HEK293 (cell line): Measurements from ENCODE around the gene FHL3.
A peak's percentile ranks its signal among the peaks of the same experiment; 100 is the strongest.

Experiments
- CTCF ChIA-PET: fragments of 350-600 bp; formaldehyde crosslinking; extraction: SDS; loops from one replicate; lab custom pipeline; 2021; ENCODE audit warnings: antibody characterized with exemption; lab: Yijun Ruan, JAX
- POLR2A ChIA-PET: fragments of 300-600 bp; formaldehyde crosslinking; extraction: SDS; loops from one replicate; lab custom pipeline; 2020; ENCODE audit warnings: antibody characterized with exemption, inconsistent platforms; lab: Yijun Ruan, JAX
- H3K27ac ChIP-seq: fragments of 200-500 bp; sonication (Bioruptor generic); 2 replicates; pipeline ENCODE4 v1.5.1; 2014; ENCODE audit warnings: low read depth, low read length, control low read depth, inconsistent platforms; ENCODE audit errors: extremely low read depth
- H3K36me3 ChIP-seq, 2 experiments: fragments of 200-500 bp in 1 of 2; sonication (Bioruptor generic) in 1 of 2; 1 replicate in 1 of 2; 2 replicates in 1 of 2; pipeline ENCODE4 v1.5.1; 2014 to 2017; ENCODE audit warnings: inconsistent platforms in 2 of 2, low read length in 2 of 2; ENCODE audit not compliant: control insufficient read depth in 2 of 2, insufficient read depth in 1 of 2
- H3K4me1 ChIP-seq: fragments of 200-500 bp; sonication (Bioruptor generic); 2 replicates; pipeline ENCODE4 v1.5.1; 2014; ENCODE audit warnings: mild to moderate bottlenecking, low read length, inconsistent platforms; ENCODE audit not compliant: control insufficient read depth, insufficient read depth
- H3K4me3 ChIP-seq: 2 replicates; pipeline ENCODE4 v1.5.1; 2011; ENCODE audit warnings: low read depth, mild to moderate bottlenecking, control low read depth, low read length, moderate library complexity
- H3K9me3 ChIP-seq: fragments of 200-500 bp; sonication (Bioruptor generic); 2 replicates; pipeline ENCODE4 v1.5.1; 2014; ENCODE audit warnings: low read depth, low read length, inconsistent platforms; ENCODE audit not compliant: control insufficient read depth, insufficient read depth
- BCL11B ChIP-seq: fragments of 450-650 bp; formaldehyde crosslinking; IDR thresholded peaks from 2 replicates; pipeline ENCODE4 v1.5.1; 2016; ENCODE audit warnings: low read depth, missing biosample characterization, missing genetic modification characterization
- GFI1B ChIP-seq: fragments of 450-650 bp; formaldehyde crosslinking; IDR thresholded peaks from 2 replicates; pipeline ENCODE4 v1.5.1; 2016; ENCODE audit warnings: missing biosample characterization, missing genetic modification characterization
- GLI2 ChIP-seq: fragments of 450-650 bp; formaldehyde crosslinking; IDR thresholded peaks from 2 replicates; pipeline ENCODE4; 2017; ENCODE audit warnings: missing biosample characterization, missing genetic modification characterization, low read depth, borderline replicate concordance
- KLF1 ChIP-seq: fragments of 450-650 bp; formaldehyde crosslinking; IDR thresholded peaks from 2 replicates; pipeline ENCODE4 v1.5.1; 2016; ENCODE audit warnings: missing biosample characterization, missing genetic modification characterization
- OVOL3 ChIP-seq: fragments of 450-650 bp; formaldehyde crosslinking; IDR thresholded peaks from 2 replicates; pipeline ENCODE4 v1.5.1; 2016; ENCODE audit warnings: missing biosample characterization, missing genetic modification characterization
- PRDM1 ChIP-seq: fragments of 450-650 bp; formaldehyde crosslinking; IDR thresholded peaks from 2 replicates; pipeline ENCODE4; 2016; ENCODE audit warnings: missing biosample characterization, missing genetic modification characterization
- SP7 ChIP-seq: fragments of 450-650 bp; formaldehyde crosslinking; IDR thresholded peaks from 2 replicates; pipeline ENCODE4 v1.5.1; 2016; ENCODE audit warnings: missing biosample characterization, missing genetic modification characterization
- ZIC2 ChIP-seq: fragments of 450-650 bp; formaldehyde crosslinking; IDR thresholded peaks from 2 replicates; pipeline ENCODE4 v1.5.1; 2016; ENCODE audit warnings: missing biosample characterization, missing genetic modification characterization
- ZNF114 ChIP-seq: fragments of 450-650 bp; formaldehyde crosslinking; IDR thresholded peaks from 2 replicates; pipeline ENCODE4 v1.5.0; 2017; ENCODE audit warnings: missing biosample characterization, missing genetic modification characterization
- ZNF214 ChIP-seq: fragments of 450-650 bp; formaldehyde crosslinking; IDR thresholded peaks from 2 replicates; pipeline ENCODE4 v1.5.1; 2017; ENCODE audit warnings: missing biosample characterization, mild to moderate bottlenecking, missing genetic modification characterization, borderline replicate concordance
- ZNF335 ChIP-seq: fragments of 450-650 bp; formaldehyde crosslinking; conservative IDR thresholded peaks from 2 replicates; pipeline ENCODE4 v1.5.1; 2016; ENCODE audit warnings: missing biosample characterization, missing genetic modification characterization
- ZNF354C ChIP-seq: fragments of 450-650 bp; formaldehyde crosslinking; IDR thresholded peaks from 2 replicates; pipeline ENCODE4 v1.5.1; 2016; ENCODE audit warnings: missing biosample characterization, missing genetic modification characterization, low read depth, borderline replicate concordance
- ZNF416 ChIP-seq: fragments of 450-650 bp; formaldehyde crosslinking; IDR thresholded peaks from 2 replicates; pipeline ENCODE4 v1.5.1; 2016; ENCODE audit warnings: missing biosample characterization, missing genetic modification characterization
- ZNF558 ChIP-seq: fragments of 450-650 bp; formaldehyde crosslinking; IDR thresholded peaks from 2 replicates; pipeline ENCODE4 v1.5.1; 2016; ENCODE audit warnings: missing biosample characterization, missing genetic modification characterization
- ZNF600 ChIP-seq: fragments of 450-650 bp; formaldehyde crosslinking; IDR thresholded peaks from 2 replicates; pipeline ENCODE4 v1.5.1; 2016; ENCODE audit warnings: missing biosample characterization, missing genetic modification characterization
- ZNF629 ChIP-seq: fragments of 450-650 bp; formaldehyde crosslinking; IDR thresholded peaks from 2 replicates; pipeline ENCODE4 v1.5.1; 2017; ENCODE audit warnings: missing biosample characterization, missing genetic modification characterization
- ZNF664 ChIP-seq: fragments of 450-650 bp; formaldehyde crosslinking; IDR thresholded peaks from 2 replicates; pipeline ENCODE4 v1.5.1; 2016; ENCODE audit warnings: missing biosample characterization, missing genetic modification characterization
- ZNF768 ChIP-seq: fragments of 450-650 bp; formaldehyde crosslinking; IDR thresholded peaks from 2 replicates; pipeline ENCODE4 v1.5.1; 2018; ENCODE audit warnings: missing biosample characterization, mild to moderate bottlenecking, missing genetic modification characterization
- ZSCAN23 ChIP-seq: fragments of 450-650 bp; formaldehyde crosslinking; IDR thresholded peaks from 2 replicates; pipeline ENCODE4 v1.5.1; 2016; ENCODE audit warnings: missing biosample characterization, missing genetic modification characterization
- TF ChIP-seq, protein P1 (sequence below): fragments of 450-650 bp; formaldehyde crosslinking; IDR thresholded peaks from 2 replicates; pipeline ENCODE4 v1.5.1; 2016; ENCODE audit warnings: missing biosample characterization, missing genetic modification characterization
- TF ChIP-seq, protein P2 (sequence below): fragments of 450-650 bp; formaldehyde crosslinking; IDR thresholded peaks from 2 replicates; pipeline ENCODE4 v1.5.1; 2017; ENCODE audit warnings: missing biosample characterization, missing genetic modification characterization
- TF ChIP-seq, protein P3 (sequence below): fragments of 450-650 bp; formaldehyde crosslinking; IDR thresholded peaks from 2 replicates; pipeline ENCODE4 v1.5.1; 2016; ENCODE audit warnings: missing biosample characterization, missing genetic modification characterization, low read depth
- TF ChIP-seq, protein P4 (sequence below): fragments of 450-650 bp; formaldehyde crosslinking; IDR thresholded peaks from 2 replicates; pipeline ENCODE4 v1.5.1; 2016; ENCODE audit warnings: missing biosample characterization, missing genetic modification characterization
- TF ChIP-seq, protein P5 (sequence below): sonication (generic); formaldehyde crosslinking; IDR thresholded peaks from 2 replicates; pipeline ENCODE4 v1.8.1; 2022; ENCODE audit warnings: mild to moderate bottlenecking, moderate library complexity, missing genetic modification reagents
- TF ChIP-seq, protein P6 (sequence below): fragments of 450-650 bp; formaldehyde crosslinking; IDR thresholded peaks from 2 replicates; pipeline ENCODE4 v1.5.1; 2017; ENCODE audit warnings: missing biosample characterization, missing genetic modification characterization

The FHL3 gene

DNA sequence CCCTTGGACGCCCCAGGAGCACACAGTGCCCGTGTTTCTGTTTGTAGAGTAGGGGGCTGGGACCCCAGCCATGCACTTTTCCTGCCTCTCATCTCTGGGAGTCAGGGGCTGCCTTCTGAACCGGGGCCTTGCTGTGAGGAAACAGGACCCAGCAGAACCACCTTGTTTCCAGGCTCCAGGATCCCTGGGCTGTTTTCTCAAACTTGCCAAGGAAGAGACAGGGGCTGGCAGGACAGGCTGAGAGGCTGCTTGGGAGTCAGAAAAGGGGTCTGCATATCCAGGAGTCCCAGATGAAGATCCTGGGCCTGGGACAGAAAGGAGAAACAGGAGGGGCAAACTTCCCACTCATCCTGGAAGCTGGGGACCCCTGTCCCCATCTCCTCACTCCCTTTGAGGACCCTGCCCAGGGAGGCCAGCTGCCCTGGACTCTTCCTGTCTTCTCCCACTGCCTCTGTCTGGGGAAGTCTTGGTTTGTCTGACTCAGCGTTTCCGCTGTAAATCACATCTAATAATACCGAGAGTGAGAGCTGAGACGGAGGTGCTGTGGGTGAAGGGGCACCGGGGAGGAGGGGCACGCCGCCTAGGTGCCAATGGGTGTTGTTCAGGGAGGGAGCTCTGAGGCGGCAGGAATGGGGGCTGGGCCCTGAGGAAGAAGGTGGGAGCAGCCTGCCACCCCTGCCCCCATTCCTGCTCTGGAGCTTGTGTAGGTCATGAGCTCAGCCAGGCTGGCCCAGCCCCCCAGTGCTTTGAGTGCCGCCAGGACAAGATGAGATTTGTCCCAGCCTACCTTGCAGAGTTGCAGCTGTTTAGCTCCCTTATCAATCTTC is 24.6 kb upstream of the FHL3 start:
- peaks cover 0 to 29% of the 10 kb centered on the region in 2 experiments; a peak in 1 of 3 replicates for H3K36me3 ChIP-seq
- no peaks in the 10 kb centered on the region for H3K9me3 ChIP-seq
- POLR2A ChIA-PET: interaction anchor here (0.8 to 1.8 kb wide), 4 partner anchors 9 to 17 kb away, joined by 3 to 6 read pairs (median 4); partner anchors contain the start of gene POU3F1
- H3K27ac ChIP-seq: peak overlapping the region; percentile 48; the same call in 1 of the 2 replicates
- CTCF ChIA-PET: interaction anchor here (0.6 to 5.6 kb wide), 14 partner anchors 10 to 934 kb away, joined by 3 to 27 read pairs (median 4); no protein-coding TSS in a partner anchor
- H3K4me3 ChIP-seq: no peak overlapping the region
- H3K4me1 ChIP-seq: peaks cover 19% of the 10 kb centered on the region
- TF ChIP-seq ZNF354C (tag by site-specific recombination) (no peak), ZNF335 (no peak), ZNF416 (tag by site-specific recombination) (no peak), OVOL3 (no peak), ZNF768 (no peak), ZNF114 (tag by site-specific recombination) (no peak), ZSCAN23 (tag by site-specific recombination) (no peak), GLI2 (tag by site-specific recombination) (no peak), GFI1B (tag by site-specific recombination) (peak; percentile 53), ZNF629 (tag by site-specific recombination) (0 out of 2 replicates have a peak, but pooled peaks have one; percentile 24), ZNF664 (tag by site-specific recombination) (no peak), ZIC2 (0 out of 2 replicates have a peak, but pooled peaks have one; percentile 36), PRDM1 (tag by site-specific recombination) (no peak), SP7 (tag by site-specific recombination) (peak; percentile 72), ZNF214 (tag by site-specific recombination) (no peak), ZNF558 (tag by site-specific recombination) (no peak), KLF1 (tag by site-specific recombination) (no peak), BCL11B (tag by site-specific recombination) (no peak), ZNF600 (tag by site-specific recombination) (peak; percentile 60)
- TF ChIP-seq, protein P1, sequence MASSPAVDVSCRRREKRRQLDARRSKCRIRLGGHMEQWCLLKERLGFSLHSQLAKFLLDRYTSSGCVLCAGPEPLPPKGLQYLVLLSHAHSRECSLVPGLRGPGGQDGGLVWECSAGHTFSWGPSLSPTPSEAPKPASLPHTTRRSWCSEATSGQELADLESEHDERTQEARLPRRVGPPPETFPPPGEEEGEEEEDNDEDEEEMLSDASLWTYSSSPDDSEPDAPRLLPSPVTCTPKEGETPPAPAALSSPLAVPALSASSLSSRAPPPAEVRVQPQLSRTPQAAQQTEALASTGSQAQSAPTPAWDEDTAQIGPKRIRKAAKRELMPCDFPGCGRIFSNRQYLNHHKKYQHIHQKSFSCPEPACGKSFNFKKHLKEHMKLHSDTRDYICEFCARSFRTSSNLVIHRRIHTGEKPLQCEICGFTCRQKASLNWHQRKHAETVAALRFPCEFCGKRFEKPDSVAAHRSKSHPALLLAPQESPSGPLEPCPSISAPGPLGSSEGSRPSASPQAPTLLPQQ (tag by site-specific recombination): peak; percentile 17; the same call in 1 of the 2 replicates
- TF ChIP-seq, protein P2, sequence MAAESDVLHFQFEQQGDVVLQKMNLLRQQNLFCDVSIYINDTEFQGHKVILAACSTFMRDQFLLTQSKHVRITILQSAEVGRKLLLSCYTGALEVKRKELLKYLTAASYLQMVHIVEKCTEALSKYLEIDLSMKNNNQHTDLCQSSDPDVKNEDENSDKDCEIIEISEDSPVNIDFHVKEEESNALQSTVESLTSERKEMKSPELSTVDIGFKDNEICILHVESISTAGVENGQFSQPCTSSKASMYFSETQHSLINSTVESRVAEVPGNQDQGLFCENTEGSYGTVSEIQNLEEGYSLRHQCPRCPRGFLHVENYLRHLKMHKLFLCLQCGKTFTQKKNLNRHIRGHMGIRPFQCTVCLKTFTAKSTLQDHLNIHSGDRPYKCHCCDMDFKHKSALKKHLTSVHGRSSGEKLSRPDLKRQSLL: no peak
- TF ChIP-seq, protein P3, sequence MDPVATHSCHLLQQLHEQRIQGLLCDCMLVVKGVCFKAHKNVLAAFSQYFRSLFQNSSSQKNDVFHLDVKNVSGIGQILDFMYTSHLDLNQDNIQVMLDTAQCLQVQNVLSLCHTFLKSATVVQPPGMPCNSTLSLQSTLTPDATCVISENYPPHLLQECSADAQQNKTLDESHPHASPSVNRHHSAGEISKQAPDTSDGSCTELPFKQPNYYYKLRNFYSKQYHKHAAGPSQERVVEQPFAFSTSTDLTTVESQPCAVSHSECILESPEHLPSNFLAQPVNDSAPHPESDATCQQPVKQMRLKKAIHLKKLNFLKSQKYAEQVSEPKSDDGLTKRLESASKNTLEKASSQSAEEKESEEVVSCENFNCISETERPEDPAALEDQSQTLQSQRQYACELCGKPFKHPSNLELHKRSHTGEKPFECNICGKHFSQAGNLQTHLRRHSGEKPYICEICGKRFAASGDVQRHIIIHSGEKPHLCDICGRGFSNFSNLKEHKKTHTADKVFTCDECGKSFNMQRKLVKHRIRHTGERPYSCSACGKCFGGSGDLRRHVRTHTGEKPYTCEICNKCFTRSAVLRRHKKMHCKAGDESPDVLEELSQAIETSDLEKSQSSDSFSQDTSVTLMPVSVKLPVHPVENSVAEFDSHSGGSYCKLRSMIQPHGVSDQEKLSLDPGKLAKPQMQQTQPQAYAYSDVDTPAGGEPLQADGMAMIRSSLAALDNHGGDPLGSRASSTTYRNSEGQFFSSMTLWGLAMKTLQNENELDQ: no peak
- TF ChIP-seq, protein P4, sequence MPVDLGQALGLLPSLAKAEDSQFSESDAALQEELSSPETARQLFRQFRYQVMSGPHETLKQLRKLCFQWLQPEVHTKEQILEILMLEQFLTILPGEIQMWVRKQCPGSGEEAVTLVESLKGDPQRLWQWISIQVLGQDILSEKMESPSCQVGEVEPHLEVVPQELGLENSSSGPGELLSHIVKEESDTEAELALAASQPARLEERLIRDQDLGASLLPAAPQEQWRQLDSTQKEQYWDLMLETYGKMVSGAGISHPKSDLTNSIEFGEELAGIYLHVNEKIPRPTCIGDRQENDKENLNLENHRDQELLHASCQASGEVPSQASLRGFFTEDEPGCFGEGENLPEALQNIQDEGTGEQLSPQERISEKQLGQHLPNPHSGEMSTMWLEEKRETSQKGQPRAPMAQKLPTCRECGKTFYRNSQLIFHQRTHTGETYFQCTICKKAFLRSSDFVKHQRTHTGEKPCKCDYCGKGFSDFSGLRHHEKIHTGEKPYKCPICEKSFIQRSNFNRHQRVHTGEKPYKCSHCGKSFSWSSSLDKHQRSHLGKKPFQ (tag by site-specific recombination): no peak
- TF ChIP-seq, protein P5, sequence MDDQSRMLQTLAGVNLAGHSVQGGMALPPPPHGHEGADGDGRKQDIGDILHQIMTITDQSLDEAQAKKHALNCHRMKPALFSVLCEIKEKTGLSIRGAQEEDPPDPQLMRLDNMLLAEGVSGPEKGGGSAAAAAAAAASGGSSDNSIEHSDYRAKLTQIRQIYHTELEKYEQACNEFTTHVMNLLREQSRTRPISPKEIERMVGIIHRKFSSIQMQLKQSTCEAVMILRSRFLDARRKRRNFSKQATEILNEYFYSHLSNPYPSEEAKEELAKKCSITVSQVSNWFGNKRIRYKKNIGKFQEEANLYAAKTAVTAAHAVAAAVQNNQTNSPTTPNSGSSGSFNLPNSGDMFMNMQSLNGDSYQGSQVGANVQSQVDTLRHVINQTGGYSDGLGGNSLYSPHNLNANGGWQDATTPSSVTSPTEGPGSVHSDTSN (CRISPR knock-in tag): no peak
- TF ChIP-seq, protein P6, sequence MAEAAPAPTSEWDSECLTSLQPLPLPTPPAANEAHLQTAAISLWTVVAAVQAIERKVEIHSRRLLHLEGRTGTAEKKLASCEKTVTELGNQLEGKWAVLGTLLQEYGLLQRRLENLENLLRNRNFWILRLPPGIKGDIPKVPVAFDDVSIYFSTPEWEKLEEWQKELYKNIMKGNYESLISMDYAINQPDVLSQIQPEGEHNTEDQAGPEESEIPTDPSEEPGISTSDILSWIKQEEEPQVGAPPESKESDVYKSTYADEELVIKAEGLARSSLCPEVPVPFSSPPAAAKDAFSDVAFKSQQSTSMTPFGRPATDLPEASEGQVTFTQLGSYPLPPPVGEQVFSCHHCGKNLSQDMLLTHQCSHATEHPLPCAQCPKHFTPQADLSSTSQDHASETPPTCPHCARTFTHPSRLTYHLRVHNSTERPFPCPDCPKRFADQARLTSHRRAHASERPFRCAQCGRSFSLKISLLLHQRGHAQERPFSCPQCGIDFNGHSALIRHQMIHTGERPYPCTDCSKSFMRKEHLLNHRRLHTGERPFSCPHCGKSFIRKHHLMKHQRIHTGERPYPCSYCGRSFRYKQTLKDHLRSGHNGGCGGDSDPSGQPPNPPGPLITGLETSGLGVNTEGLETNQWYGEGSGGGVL (tag by site-specific recombination): peak; percentile 60; the same call in 1 of the 2 replicates
